ENCODE results near the gene GPR155. TPM values are rescaled to one million over a fixed set of nuclear protein-coding genes. Genes with fewer than 3 reads are reported as not detected.

Gene GPR155
- total and polyA plus RNA-seq, 2 of the 4 experiments (the other 2 are of a cell fraction), result 2.3 to 3.4 TPM

DNA sequence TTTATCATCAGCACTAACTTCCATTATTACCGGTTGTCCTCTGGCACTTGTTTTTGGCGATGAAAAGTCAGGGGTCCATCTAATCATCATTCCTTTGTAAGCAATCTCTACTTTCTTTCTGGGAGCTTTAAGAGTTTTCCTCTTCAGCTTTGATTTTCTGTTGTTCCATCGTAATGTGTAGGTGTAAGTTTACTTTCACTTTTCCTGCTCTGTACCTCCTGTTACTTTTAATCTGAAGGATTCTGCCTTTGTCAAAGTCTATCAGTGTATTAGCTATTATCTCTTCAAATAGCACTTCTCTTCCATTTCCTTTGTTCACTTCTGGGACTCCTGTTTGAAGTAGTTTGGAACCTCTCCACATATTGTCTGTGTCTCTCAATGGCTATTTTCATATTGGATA, 25.5 kb upstream of the GPR155 start:
- Histone ChIP-seq H3K9ac (ENCODE audit: low read depth, low read length) (no peak overlapping the region), H2AFZ (replicated peaks; ENCODE audit: low read length, poor library complexity) (no peak overlapping the region), H3K27ac (ENCODE audit: insufficient read depth, low read length) (no peak overlapping the region), H3K18ac (ENCODE audit: low read depth, low read length) (no peak overlapping the region), H2AK9ac (replicated peaks; ENCODE audit: low read depth, low read length, poor library complexity) (no peak overlapping the region), H4K20me1 (ENCODE audit: insufficient read depth, low read length) (no peaks in the 10 kb centered on the region), H3K4ac (ENCODE audit: low read depth, low read length) (no peak overlapping the region), H4K91ac (ENCODE audit: insufficient read depth, low read depth, low read length) (no peak overlapping the region), H3K4me1 (ENCODE audit: control insufficient read depth, insufficient read depth, low read length) (no peaks in the 10 kb centered on the region), H2BK15ac (ENCODE audit: low read depth, low read length) (no peak overlapping the region), H4K8ac (ENCODE audit: low read depth in 2 of 2, low read length in 2 of 2) (no peak overlapping the region), H4K5ac (ENCODE audit: low read depth, low read length) (no peak overlapping the region), H3K14ac (replicated peaks; ENCODE audit: low read depth, low read length) (no peak overlapping the region), H3K4me3 (ENCODE audit: insufficient read depth, low read depth, low read length) (no peak overlapping the region), H3K23ac (ENCODE audit: low read depth, low read length) (no peak overlapping the region), H2AK5ac (ENCODE audit: low read depth, low read length) (no peak overlapping the region), H3K4me2 (ENCODE audit: low read depth, low read length) (no peak overlapping the region), H3K9me1 (ENCODE audit: insufficient read depth, low read length) (no peaks in the 10 kb centered on the region), H3K27me3 (ENCODE audit: control insufficient read depth, insufficient read depth, low read length) (peaks cover 3% of the 10 kb centered on the region), H3K56ac (ENCODE audit: extremely low read depth, insufficient read depth, low read length) (no peak overlapping the region), H3K36me3 (ENCODE audit: control insufficient read depth, insufficient read depth, low read length) (no peaks in the 10 kb centered on the region), H2BK5ac (ENCODE audit: low read depth, low read length, poor library complexity, severe bottlenecking) (no peak overlapping the region), H3K79me1 (ENCODE audit: low read depth in 1 of 2, low read length in 2 of 2) (no peaks in the 10 kb centered on the region), H2BK120ac (ENCODE audit: low read depth, low read length) (no peak overlapping the region), H3K9me3 (ENCODE audit: control insufficient read depth, insufficient read depth, low read length) (peaks cover 17% of the 10 kb centered on the region), H2BK20ac (ENCODE audit: low read depth, low read length) (no peak overlapping the region)
- intact Hi-C loops (cut with micrococcal nuclease), result loop anchor here (1.0 kb wide), 1 partner anchor 13 kb away; no protein-coding TSS in a partner anchor
- ChIA-PET CTCF (no interaction called here), POLR2A (ENCODE audit: unreplicated experiment) (no interaction called here)
- TF ChIP-seq FOS (IDR thresholded peaks at IDR 0.05; ENCODE audit: low read depth, low read length) (no peak), RCOR1 (IDR thresholded peaks at IDR 0.05; ENCODE audit: insufficient replicate concordance, low read length) (no peak), POLR2A (IDR thresholded peaks at IDR 0.05; ENCODE audit: low read depth, low read length) (no peak), MAFK (IDR thresholded peaks at IDR 0.05; ENCODE audit: low read depth, low read length) (no peak), CHD1 (IDR thresholded peaks at IDR 0.05; ENCODE audit: low read depth, low read length) (no peak), RFX5 (IDR thresholded peaks at IDR 0.05; ENCODE audit: low read depth, low read length) (no peak), MAZ (IDR thresholded peaks at IDR 0.05; ENCODE audit: borderline replicate concordance, low read depth, low read length) (no peak), SMC3 (IDR thresholded peaks at IDR 0.05; ENCODE audit: low read depth, low read length) (no peak), NFE2L2 (IDR thresholded peaks at IDR 0.05; ENCODE audit: low read depth, low read length) (no peak), MXI1 (IDR thresholded peaks at IDR 0.05; ENCODE audit: borderline replicate concordance, low read depth, low read length) (no peak), RAD21 (IDR thresholded peaks at IDR 0.05; ENCODE audit: low read length) (no peak), CEBPB (IDR thresholded peaks at IDR 0.05; ENCODE audit: low read depth, low read length) (no peak), BHLHE40 (IDR thresholded peaks at IDR 0.05; ENCODE audit: low read depth, low read length) (no peak)
- TF ChIP-seq, protein P1, sequence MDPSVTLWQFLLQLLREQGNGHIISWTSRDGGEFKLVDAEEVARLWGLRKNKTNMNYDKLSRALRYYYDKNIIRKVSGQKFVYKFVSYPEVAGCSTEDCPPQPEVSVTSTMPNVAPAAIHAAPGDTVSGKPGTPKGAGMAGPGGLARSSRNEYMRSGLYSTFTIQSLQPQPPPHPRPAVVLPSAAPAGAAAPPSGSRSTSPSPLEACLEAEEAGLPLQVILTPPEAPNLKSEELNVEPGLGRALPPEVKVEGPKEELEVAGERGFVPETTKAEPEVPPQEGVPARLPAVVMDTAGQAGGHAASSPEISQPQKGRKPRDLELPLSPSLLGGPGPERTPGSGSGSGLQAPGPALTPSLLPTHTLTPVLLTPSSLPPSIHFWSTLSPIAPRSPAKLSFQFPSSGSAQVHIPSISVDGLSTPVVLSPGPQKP (IDR thresholded peaks at IDR 0.05; ENCODE audit: borderline replicate concordance, low read depth, low read length), result no peak
- TF ChIP-seq, protein P2, sequence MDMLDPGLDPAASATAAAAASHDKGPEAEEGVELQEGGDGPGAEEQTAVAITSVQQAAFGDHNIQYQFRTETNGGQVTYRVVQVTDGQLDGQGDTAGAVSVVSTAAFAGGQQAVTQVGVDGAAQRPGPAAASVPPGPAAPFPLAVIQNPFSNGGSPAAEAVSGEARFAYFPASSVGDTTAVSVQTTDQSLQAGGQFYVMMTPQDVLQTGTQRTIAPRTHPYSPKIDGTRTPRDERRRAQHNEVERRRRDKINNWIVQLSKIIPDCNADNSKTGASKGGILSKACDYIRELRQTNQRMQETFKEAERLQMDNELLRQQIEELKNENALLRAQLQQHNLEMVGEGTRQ (IDR thresholded peaks at IDR 0.05; ENCODE audit: low read depth, low read length), result no peak
- TF ChIP-seq, protein P3, sequence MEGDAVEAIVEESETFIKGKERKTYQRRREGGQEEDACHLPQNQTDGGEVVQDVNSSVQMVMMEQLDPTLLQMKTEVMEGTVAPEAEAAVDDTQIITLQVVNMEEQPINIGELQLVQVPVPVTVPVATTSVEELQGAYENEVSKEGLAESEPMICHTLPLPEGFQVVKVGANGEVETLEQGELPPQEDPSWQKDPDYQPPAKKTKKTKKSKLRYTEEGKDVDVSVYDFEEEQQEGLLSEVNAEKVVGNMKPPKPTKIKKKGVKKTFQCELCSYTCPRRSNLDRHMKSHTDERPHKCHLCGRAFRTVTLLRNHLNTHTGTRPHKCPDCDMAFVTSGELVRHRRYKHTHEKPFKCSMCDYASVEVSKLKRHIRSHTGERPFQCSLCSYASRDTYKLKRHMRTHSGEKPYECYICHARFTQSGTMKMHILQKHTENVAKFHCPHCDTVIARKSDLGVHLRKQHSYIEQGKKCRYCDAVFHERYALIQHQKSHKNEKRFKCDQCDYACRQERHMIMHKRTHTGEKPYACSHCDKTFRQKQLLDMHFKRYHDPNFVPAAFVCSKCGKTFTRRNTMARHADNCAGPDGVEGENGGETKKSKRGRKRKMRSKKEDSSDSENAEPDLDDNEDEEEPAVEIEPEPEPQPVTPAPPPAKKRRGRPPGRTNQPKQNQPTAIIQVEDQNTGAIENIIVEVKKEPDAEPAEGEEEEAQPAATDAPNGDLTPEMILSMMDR (conservative IDR thresholded peaks at IDR 0.05; ENCODE audit: low read depth, low read length), result no peak
- no peak for ATAC-seq (ENCODE audit: low read depth)
- in situ Hi-C loops (cut with MboI; ENCODE audit: low sequenced_read_pairs), result no loop called here
- no TSS peak for BruUV-seq (replicated peaks)
- DNase-seq, result no peak
- no CpG with 5 or more reads among the region's 3 CpGs for whole genome bisulfite sequencing, 2 experiments (ENCODE audit: extremely low coverage in 2 of 2, insufficient read length in 1 of 2)
- dilution Hi-C loops (cut with HindIII; ENCODE audit: low sequenced_read_pairs, unreplicated experiment), result no loop called here

Data from IMR-90 (cell line).